SK-N-SH treated with all-trans-retinoic acid at 6 μM for 48 hours (cell line): ENCODE results near the gene SEPTIN8.

Experiments
- BACH2 ChIP-seq: fragments of 250-450 bp; sonication (Bioruptor Pico); IDR thresholded peaks from 2 replicates; pipeline ENCODE4 v1.9.0; 2021; ENCODE audit warnings: mild to moderate bottlenecking, borderline replicate concordance
- GLIS3 ChIP-seq: fragments of 250-450 bp; sonication (Bioruptor Pico); IDR thresholded peaks from 2 replicates; pipeline ENCODE4 v1.5.0; 2020; ENCODE audit warnings: mild to moderate bottlenecking, moderate library complexity
- POU6F1 ChIP-seq: fragments of 250-450 bp; sonication (Bioruptor Pico); IDR thresholded peaks from 2 replicates; pipeline ENCODE4 v1.8.0; 2021; ENCODE audit warnings: low read depth, mild to moderate bottlenecking, moderate library complexity, borderline replicate concordance
- TSHZ2 ChIP-seq: fragments of 250-450 bp; sonication (Bioruptor Pico); IDR thresholded peaks from 2 replicates; pipeline ENCODE4 v1.5.0; 2020; ENCODE audit warnings: mild to moderate bottlenecking, moderate library complexity
- ZC3H10 ChIP-seq: fragments of 250-450 bp; sonication (Bioruptor Pico); IDR thresholded peaks from 2 replicates; pipeline ENCODE4 v1.5.1; 2021; ENCODE audit warnings: mild to moderate bottlenecking, moderate library complexity
- ZFP30 ChIP-seq: fragments of 450-650 bp; formaldehyde crosslinking; IDR thresholded peaks from 2 replicates; pipeline ENCODE4 v1.5.0; 2022; ENCODE audit warnings: mild to moderate bottlenecking, moderate library complexity

DNA sequence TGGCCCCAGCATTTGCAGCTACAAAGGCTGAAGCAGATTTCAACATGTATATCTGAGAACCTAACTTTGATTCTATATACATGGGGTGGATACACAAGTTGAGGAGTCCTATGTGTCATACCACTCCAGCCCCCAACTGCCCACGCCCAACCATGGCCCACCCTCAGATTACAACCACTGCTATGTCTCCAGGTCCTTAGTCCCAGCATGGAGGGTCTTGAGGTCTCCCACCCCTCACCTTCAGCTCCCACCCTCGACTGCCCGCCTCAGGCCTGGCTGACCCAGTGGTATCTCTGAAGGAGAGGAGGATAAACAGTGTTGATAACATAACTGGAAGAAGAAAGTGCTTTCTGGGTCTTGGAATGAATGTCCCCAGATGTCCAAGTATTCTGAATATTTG is 44.3 kb upstream of the SEPTIN8 start:
- TF ChIP-seq TSHZ2 (CRISPR knock-in tag) (no peak), ZFP30 (no peak), ZC3H10 (CRISPR knock-in tag) (no peak), BACH2 (CRISPR knock-in tag) (no peak), GLIS3 (CRISPR knock-in tag) (no peak), POU6F1 (no peak)
